Measurements from ENCODE around the gene KIAA1549.

DNA sequence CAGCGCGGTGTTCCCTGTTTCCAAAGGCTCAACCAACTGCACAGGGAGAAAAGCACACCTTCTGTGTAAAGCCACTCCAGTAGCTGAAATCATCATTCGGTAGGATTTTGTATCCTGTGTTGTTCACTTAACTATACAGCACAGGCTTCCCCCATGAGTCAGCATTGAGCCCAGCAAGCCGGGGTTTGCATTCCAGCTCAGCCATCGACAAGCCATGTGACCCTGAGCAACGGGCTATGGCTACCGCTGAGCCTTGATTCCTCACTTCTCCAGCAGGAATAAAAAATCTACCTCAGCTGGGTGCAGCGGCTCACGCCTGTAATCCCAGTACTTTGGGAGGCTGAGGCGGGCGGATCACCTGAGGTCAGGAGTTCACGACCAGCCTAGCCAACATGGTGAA is 139.1 kb downstream of the KIAA1549 start:
- TF ChIP-seq, protein P1, sequence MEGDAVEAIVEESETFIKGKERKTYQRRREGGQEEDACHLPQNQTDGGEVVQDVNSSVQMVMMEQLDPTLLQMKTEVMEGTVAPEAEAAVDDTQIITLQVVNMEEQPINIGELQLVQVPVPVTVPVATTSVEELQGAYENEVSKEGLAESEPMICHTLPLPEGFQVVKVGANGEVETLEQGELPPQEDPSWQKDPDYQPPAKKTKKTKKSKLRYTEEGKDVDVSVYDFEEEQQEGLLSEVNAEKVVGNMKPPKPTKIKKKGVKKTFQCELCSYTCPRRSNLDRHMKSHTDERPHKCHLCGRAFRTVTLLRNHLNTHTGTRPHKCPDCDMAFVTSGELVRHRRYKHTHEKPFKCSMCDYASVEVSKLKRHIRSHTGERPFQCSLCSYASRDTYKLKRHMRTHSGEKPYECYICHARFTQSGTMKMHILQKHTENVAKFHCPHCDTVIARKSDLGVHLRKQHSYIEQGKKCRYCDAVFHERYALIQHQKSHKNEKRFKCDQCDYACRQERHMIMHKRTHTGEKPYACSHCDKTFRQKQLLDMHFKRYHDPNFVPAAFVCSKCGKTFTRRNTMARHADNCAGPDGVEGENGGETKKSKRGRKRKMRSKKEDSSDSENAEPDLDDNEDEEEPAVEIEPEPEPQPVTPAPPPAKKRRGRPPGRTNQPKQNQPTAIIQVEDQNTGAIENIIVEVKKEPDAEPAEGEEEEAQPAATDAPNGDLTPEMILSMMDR (IDR thresholded peaks at IDR 0.05): no peak
- TF ChIP-seq POLR2A (IDR thresholded peaks at IDR 0.05): no peak

Measured in gastroesophageal sphincter (tissue), 3 donors.